GM18498 (cell line): ENCODE measurements around the gene PCDH17.

Experiments used
- ATAC-seq: cut with Tn5 transposase; IDR thresholded peaks from one replicate; pipeline ENCODE4 v1.9.1; 2021; ENCODE audit warnings: mild to moderate bottlenecking, moderate library complexity; ENCODE audit not compliant: unreplicated experiment

The PCDH17 gene

GRCh38 chr13:57631596-57632275, at the start of gene PCDH17:
PCDH17 (plus strand) TSS chr13:57631744; CDS start chr13:57632547, 803 bp downstream.
- no peak for ATAC-seq

- ATAC-seq, result no peak
These were observed 49.5 kb upstream of the PCDH17 start for GRCh38 chr13:57582032-57582431.

- no peak for ATAC-seq
These were observed 48.0 kb upstream of the PCDH17 start for GRCh38 chr13:57583529-57583928.

GRCh38 chr13:57588639-57589038, 42.9 kb upstream of the PCDH17 start:
- ATAC-seq, result no peak

GRCh38 chr13:57595775-57596174, 35.8 kb upstream of the PCDH17 start:
- no peak for ATAC-seq

GRCh38 chr13:57601536-57601935, 30.0 kb upstream of the PCDH17 start:
- no peak for ATAC-seq

- ATAC-seq, result no peak
These were observed 27.1 kb upstream of the PCDH17 start for GRCh38 chr13:57604442-57604841.

GRCh38 chr13:57611969-57612368, 19.6 kb upstream of the PCDH17 start:
- no peak for ATAC-seq

- ATAC-seq, result no peak
These were observed 19.0 kb upstream of the PCDH17 start for GRCh38 chr13:57612568-57612967.

GRCh38 chr13:57624565-57625435, 6.7 kb upstream of the PCDH17 start:
- no peak for ATAC-seq

- ATAC-seq, result no peak
These were observed 3.9 kb upstream of the PCDH17 start for GRCh38 chr13:57627663-57628062.

- no peak for ATAC-seq
These were observed 2.1 kb upstream of the PCDH17 start for GRCh38 chr13:57629391-57629804.

GRCh38 chr13:57629821-57630235, 1.7 kb upstream of the PCDH17 start:
- peak; percentile 55 for ATAC-seq

- ATAC-seq, result no peak
These were observed 616 bp upstream of the PCDH17 start for GRCh38 chr13:57630661-57631595.

GRCh38 chr13:57632276-57633140, 964 bp downstream of the PCDH17 start:
- no peak for ATAC-seq

GRCh38 chr13:57633141-57633949, 1.8 kb downstream of the PCDH17 start:
- no peak for ATAC-seq

GRCh38 chr13:57633950-57634838, 2.6 kb downstream of the PCDH17 start:
- ATAC-seq, result no peak

- ATAC-seq, result no peak
These were observed 3.3 kb downstream of the PCDH17 start for GRCh38 chr13:57634839-57635165.
